Sigmoid colon (tissue), 7 donors: ENCODE data around the gene LMAN2L. TPM values are rescaled to one million over a fixed set of nuclear protein-coding genes. Genes with fewer than 3 reads are reported as not detected.

ENCODE experiments used
- DNase-seq: peaks from one replicate; pipeline ENCODE4 v3.0.0-alpha.2; 2019
- H3K27ac ChIP-seq, 4 donors: fragments of 200-600 bp; sonication (generic); one replicate each; pipeline ENCODE4 v1.5.1; 2016 to 2019; ENCODE audit warnings: mild to moderate bottlenecking in 1 of 4
- H3K27me3 ChIP-seq, 3 donors: fragments of 200-600 bp; sonication (generic); one replicate each; pipeline ENCODE4 v1.5.1; 2019; ENCODE audit warnings: mild to moderate bottlenecking in 1 of 3
- H3K36me3 ChIP-seq, 4 donors: fragments of 200-600 bp; sonication (generic); one replicate each; pipeline ENCODE4 v1.5.1; 2016 to 2019
- H3K4me1 ChIP-seq, 4 donors: fragments of 200-600 bp; sonication (generic); one replicate each; pipeline ENCODE4 v1.5.1; 2017 to 2019
- H3K4me3 ChIP-seq, 4 donors: fragments of 200-600 bp; sonication (generic); one replicate each; pipeline ENCODE4 v1.5.1; 2017 to 2019; ENCODE audit warnings: mild to moderate bottlenecking in 2 of 4, moderate library complexity in 1 of 4
- H3K9me3 ChIP-seq, 4 donors: fragments of 200-600 bp in 3 of 4; sonication (generic) in 3 of 4; one replicate each; pipeline versions ENCODE4 v1.5.1 to v1.6.1; 2013 to 2019
- CTCF ChIP-seq, 4 experiments: fragments of 450-650 bp in 3 of 4; fragments of 200-600 bp in 1 of 4; IDR thresholded peaks; one replicate each; pipeline ENCODE4 v1.5.1; 2016 to 2019; ENCODE audit warnings: antibody characterized with exemption in 4 of 4, mild to moderate bottlenecking in 3 of 4, moderate library complexity in 2 of 4
- EP300 ChIP-seq, 4 donors: sonication (generic); formaldehyde crosslinking; IDR thresholded peaks; one replicate each; pipeline ENCODE4 v1.6.1; 2017; ENCODE audit warnings: antibody characterized with exemption in 4 of 4
- POLR2A ChIP-seq, 2 donors: fragments of 450-650 bp; IDR thresholded peaks; one replicate each; pipeline ENCODE4 v1.6.1; 2016; ENCODE audit warnings: antibody characterized with exemption in 2 of 2, mild to moderate bottlenecking in 2 of 2, moderate library complexity in 2 of 2
- POLR2AphosphoS5 ChIP-seq, 4 donors: sonication (generic); formaldehyde crosslinking; IDR thresholded peaks; one replicate each; pipeline ENCODE4 v1.6.1; 2017; ENCODE audit warnings: antibody characterized with exemption in 4 of 4
- WGBS, 2 donors: extraction: QIAGEN DNeasy Blood & Tissue Kit; methylation state at CpG; one replicate each; pipeline ENCODE4 v1.1.7; 2013; 5-methylcytosine and 5-hydroxymethylcytosine counted together
- intact Hi-C: fragments of 100-400 bp; cut with DNase I; formaldehyde crosslinking; loops from one replicate; pipeline ENCODE4 v1.15.1; 2023
- polyA plus RNA-seq, 3 donors: library from polyadenylated mRNA; stranded (reverse); fragments of 200-250 nt; gene quantifications; one replicate each; pipeline ENCODE4 v1.2.3, GENCODE V29; 2013
- total RNA-seq, 4 donors: library from RNA; depleted of rRNA; stranded (reverse); fragments of >200 nt; gene quantifications; one replicate each; pipeline ENCODE4 v1.1.0, GENCODE V29; 2016
- donor health status: healthy with polysubstance abuse.
- donor health status: Bipolar disorder and iron deficiency.
- donor health status: healthy.

The LMAN2L gene
- total and polyA plus RNA-seq, 7 donors: 3.6 to 23.2 (median 14.0) TPM

- WGBS, 2 donors: 6 to 24% methylated on average over 4 of the region's 4 CpGs
- Histone ChIP-seq H3K27me3 (no peaks in the 10 kb centered on the region), H3K36me3 (peaks cover 0 to 18% (median 3%) of the 10 kb centered on the region in 4 donors), H3K9me3 (no peaks in the 10 kb centered on the region), H3K4me3 (peak overlapping the region; percentile 47 to 95 (median 74)), H3K4me1 (peaks cover 0 to 35% (median 19%) of the 10 kb centered on the region in 4 donors), H3K27ac (peak overlapping the region; percentile 59 to 84 (median 78))
- intact Hi-C loops: loop anchor here (5.0 kb wide), 2 partner anchors 63 to 472 kb away; partner anchors contain the start of genes CIAO1 and TMEM127
- TF ChIP-seq POLR2A (IDR thresholded peaks at IDR 0.05) (no peak), POLR2AphosphoS5 (IDR thresholded peaks at IDR 0.05) (no peak), CTCF (IDR thresholded peaks at IDR 0.05) (no peak), EP300 (IDR thresholded peaks at IDR 0.05) (no peak)
- DNase-seq: no peak
Measured at GRCh38 chr2:96739076-96739632, 710 bp downstream of the LMAN2L start.

GRCh38 chr2:96737831-96738230 is 2.0 kb downstream of the LMAN2L start:
- no peak for DNase-seq
- H3K27ac ChIP-seq: no peak overlapping the region
- no peak overlapping the region for H3K4me3 ChIP-seq
- intact Hi-C loops: loop anchor here (5.0 kb wide), 2 partner anchors 64 to 471 kb away; partner anchors contain the start of genes CIAO1 and TMEM127
- no peaks in the 10 kb centered on the region for H3K9me3 ChIP-seq
- H3K36me3 ChIP-seq: peaks cover 8 to 31% (median 15%) of the 10 kb centered on the region in 4 donors
- no peaks in the 10 kb centered on the region for H3K27me3 ChIP-seq
- WGBS, 2 donors: 38 to 73% methylated on average over 2 of the region's 2 CpGs
- peaks cover 0 to 35% (median 19%) of the 10 kb centered on the region in 4 donors for H3K4me1 ChIP-seq
- TF ChIP-seq CTCF (IDR thresholded peaks at IDR 0.05): no peak
- TF ChIP-seq POLR2A (IDR thresholded peaks at IDR 0.05): no peak
- TF ChIP-seq EP300 (IDR thresholded peaks at IDR 0.05): no peak
- TF ChIP-seq POLR2AphosphoS5 (IDR thresholded peaks at IDR 0.05): no peak

- peaks cover 0 to 35% (median 19%) of the 10 kb centered on the region in 4 donors for H3K4me1 ChIP-seq
- intact Hi-C loops: loop anchor here (5.0 kb wide), 2 partner anchors 65 to 470 kb away; partner anchors contain the start of genes CIAO1 and TMEM127
- H3K9me3 ChIP-seq: no peaks in the 10 kb centered on the region
- H3K27me3 ChIP-seq: no peaks in the 10 kb centered on the region
- DNase-seq: no peak
- H3K36me3 ChIP-seq: peaks cover 12 to 37% (median 18%) of the 10 kb centered on the region in 4 donors
- 71 to 87% methylated on average over 2 of the region's 2 CpGs for WGBS, 2 donors
- no peak overlapping the region for H3K27ac ChIP-seq
- H3K4me3 ChIP-seq: no peak overlapping the region
- no peak for TF ChIP-seq POLR2A (IDR thresholded peaks at IDR 0.05)
- no peak for TF ChIP-seq POLR2AphosphoS5 (IDR thresholded peaks at IDR 0.05)
- TF ChIP-seq CTCF (IDR thresholded peaks at IDR 0.05): no peak
- no peak for TF ChIP-seq EP300 (IDR thresholded peaks at IDR 0.05)
Measured at GRCh38 chr2:96737251-96737650, 2.6 kb downstream of the LMAN2L start.

GRCh38 chr2:96734880-96735583 is 4.8 kb downstream of the LMAN2L start:
- Histone ChIP-seq H3K9me3 (no peaks in the 10 kb centered on the region), H3K4me1 (peaks cover 0 to 31% (median 15%) of the 10 kb centered on the region in 4 donors), H3K4me3 (no peak overlapping the region), H3K27ac (peak overlapping the region in 1 of 4 donors; percentile 61), H3K36me3 (peaks cover 17 to 59% (median 35%) of the 10 kb centered on the region in 4 donors), H3K27me3 (no peaks in the 10 kb centered on the region)
- TF ChIP-seq POLR2AphosphoS5 (IDR thresholded peaks at IDR 0.05) (no peak), CTCF (IDR thresholded peaks at IDR 0.05) (no peak), POLR2A (IDR thresholded peaks at IDR 0.05) (no peak), EP300 (IDR thresholded peaks at IDR 0.05) (no peak)
- peak; percentile 42 for DNase-seq
- WGBS, 2 donors: 80 to 83% methylated on average over 8 of the region's 8 CpGs
- intact Hi-C loops: loop anchor here (5.0 kb wide), 2 partner anchors 67 to 468 kb away; partner anchors contain the start of genes CIAO1 and TMEM127
